ENCODE measurements around the gene GARRE1. TPM values are rescaled to one million over a fixed set of nuclear protein-coding genes. Genes with fewer than 3 reads are reported as not detected.

Gene GARRE1
- total RNA-seq, 1 donor from 2014 or later = 69.8 TPM

GRCh38 chr19:34226036-34226435 is 28.3 kb upstream of the GARRE1 start:
- no peak overlapping the region for H3K27ac Mint-ChIP-seq
- H3K9me3 Mint-ChIP-seq = no peaks in the 10 kb centered on the region
- Histone ChIP-seq H3K9me3 (ENCODE audit: low read depth) (no peaks in the 10 kb centered on the region), H3K79me2 (ENCODE audit: low read depth) (peaks cover 10% of the 10 kb centered on the region), H3K4me3 (no peak overlapping the region), H2AFZ (replicated peaks) (no peak overlapping the region), H3K27me3 (no peaks in the 10 kb centered on the region), H3K36me3 (peaks cover 36% of the 10 kb centered on the region), H4K20me1 (ENCODE audit: low read depth) (peaks cover 7% of the 10 kb centered on the region), H3K4me1 (no peaks in the 10 kb centered on the region), H3K4me2 (no peak overlapping the region), H3F3A (ENCODE audit: low read depth) (peaks cover 19% of the 10 kb centered on the region), H3K9ac (no peak overlapping the region), H3K27ac (no peak overlapping the region)
- H3K36me3 Mint-ChIP-seq = peaks cover 48% of the 10 kb centered on the region
- H3K4me3 Mint-ChIP-seq = no peak overlapping the region
- no peak for TF ChIP-seq EZH2 (IDR thresholded peaks at IDR 0.05)
- no peak for TF ChIP-seq CTCF (IDR thresholded peaks at IDR 0.05)
- TF ChIP-seq EZH2phosphoT487 (IDR thresholded peaks at IDR 0.05) = no peak
- peaks cover 4% of the 10 kb centered on the region for H3K27me3 Mint-ChIP-seq (ENCODE audit: insufficient read depth, low read depth)
- no peaks in the 10 kb centered on the region for H3K4me1 Mint-ChIP-seq
- no peak for DNase-seq (ENCODE audit: low spot score)

GRCh38 chr19:34228347-34228746 is 26.0 kb upstream of the GARRE1 start:
- no peak for DNase-seq (ENCODE audit: low spot score)
- Mint-ChIP-seq H3K9me3 (no peaks in the 10 kb centered on the region), H3K27ac (no peak overlapping the region), H3K27me3 (ENCODE audit: insufficient read depth, low read depth) (peaks cover 4% of the 10 kb centered on the region), H3K4me3 (no peak overlapping the region), H3K4me1 (peaks cover 10% of the 10 kb centered on the region), H3K36me3 (peaks cover 35% of the 10 kb centered on the region)
- peaks cover 26% of the 10 kb centered on the region for H3K36me3 ChIP-seq
- no peak for TF ChIP-seq EZH2phosphoT487 (IDR thresholded peaks at IDR 0.05)
- no peak for TF ChIP-seq CTCF (IDR thresholded peaks at IDR 0.05)
- TF ChIP-seq EZH2 (IDR thresholded peaks at IDR 0.05) = no peak
- H2AFZ ChIP-seq (replicated peaks) = no peak overlapping the region
- H3F3A ChIP-seq (ENCODE audit: low read depth) = peaks cover 27% of the 10 kb centered on the region
- H3K9me3 ChIP-seq (ENCODE audit: low read depth) = no peaks in the 10 kb centered on the region
- no peaks in the 10 kb centered on the region for H3K27me3 ChIP-seq
- no peak overlapping the region for H3K9ac ChIP-seq
- H3K4me3 ChIP-seq = no peak overlapping the region
- peaks cover 8% of the 10 kb centered on the region for H4K20me1 ChIP-seq (ENCODE audit: low read depth)
- H3K4me2 ChIP-seq = no peak overlapping the region
- H3K4me1 ChIP-seq = no peaks in the 10 kb centered on the region
- H3K27ac ChIP-seq = no peak overlapping the region
- no peaks in the 10 kb centered on the region for H3K79me2 ChIP-seq (ENCODE audit: low read depth)

DNA sequence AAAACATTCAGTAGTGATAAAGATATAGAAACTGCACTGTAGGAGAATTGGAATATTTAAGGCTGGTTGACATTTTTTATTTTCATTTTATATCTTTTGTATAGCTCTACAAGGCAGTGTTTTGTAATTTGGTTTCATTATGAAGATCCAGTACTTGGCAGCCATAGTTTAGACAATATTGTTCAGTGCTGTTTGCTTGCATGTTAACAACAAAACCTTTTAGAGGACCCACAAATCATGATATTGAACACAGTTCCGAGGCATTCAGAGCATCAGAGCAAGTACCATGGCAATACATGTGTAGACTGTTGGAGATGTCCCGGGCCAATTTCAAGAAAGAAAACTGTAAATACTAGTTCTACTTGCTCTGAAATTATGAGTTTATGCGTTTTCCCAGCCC is 25.6 kb upstream of the GARRE1 start:
- Histone ChIP-seq H2AFZ (replicated peaks) (no peak overlapping the region), H3K9me3 (ENCODE audit: low read depth) (no peaks in the 10 kb centered on the region), H4K20me1 (ENCODE audit: low read depth) (peaks cover 8% of the 10 kb centered on the region), H3K9ac (no peak overlapping the region), H3F3A (ENCODE audit: low read depth) (peaks cover 32% of the 10 kb centered on the region), H3K4me2 (no peak overlapping the region), H3K79me2 (ENCODE audit: low read depth) (no peaks in the 10 kb centered on the region), H3K27ac (no peak overlapping the region), H3K27me3 (no peaks in the 10 kb centered on the region), H3K4me3 (no peak overlapping the region), H3K4me1 (no peaks in the 10 kb centered on the region), H3K36me3 (peaks cover 26% of the 10 kb centered on the region)
- no peak for TF ChIP-seq EZH2 (IDR thresholded peaks at IDR 0.05)
- no peak for TF ChIP-seq CTCF (IDR thresholded peaks at IDR 0.05)
- TF ChIP-seq EZH2phosphoT487 (IDR thresholded peaks at IDR 0.05) = no peak
- Mint-ChIP-seq H3K4me1 (peaks cover 10% of the 10 kb centered on the region), H3K27ac (no peak overlapping the region), H3K4me3 (no peak overlapping the region), H3K36me3 (peaks cover 32% of the 10 kb centered on the region), H3K9me3 (no peaks in the 10 kb centered on the region), H3K27me3 (ENCODE audit: insufficient read depth, low read depth) (peaks cover 4% of the 10 kb centered on the region)
- DNase-seq (ENCODE audit: low spot score) = no peak
